Putamen (tissue), 1 donor: ENCODE measurements around the gene RADIL.
"Not testable (repeated sequence)": the region's sequence is repeated elsewhere in the genome, so short reads cannot be mapped to it uniquely, and the experiment has no call there.

ENCODE experiments used
- DNase-seq: peaks from one replicate; pipeline ENCODE4 v3.0.0-alpha.2; 2016; ENCODE audit warnings: low spot score

RADIL gene

DNA sequence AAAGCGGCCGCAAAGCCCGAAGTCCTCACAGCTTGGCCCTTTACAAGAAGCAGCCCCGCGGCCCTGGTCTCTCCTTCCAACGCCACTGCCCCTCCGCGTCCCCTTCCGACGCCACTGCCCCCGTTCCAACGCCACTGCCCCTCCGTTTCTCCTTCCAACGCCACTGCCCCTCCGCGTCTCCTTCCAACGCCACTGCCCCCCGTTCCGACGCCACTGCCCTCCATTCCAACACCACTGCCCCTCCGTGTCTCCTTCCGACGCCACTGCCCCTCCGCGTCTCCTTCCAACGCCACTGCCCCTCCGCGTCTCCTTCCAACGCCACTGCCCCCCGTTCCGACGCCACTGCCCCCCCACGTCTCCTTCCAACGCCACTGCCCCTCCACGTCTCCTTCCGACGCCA is 75.0 kb downstream of the RADIL start:
- no peak for DNase-seq

GRCh38 chr7:4808026-4808425 is 75.5 kb downstream of the RADIL start:
- no peak for DNase-seq

DNA sequence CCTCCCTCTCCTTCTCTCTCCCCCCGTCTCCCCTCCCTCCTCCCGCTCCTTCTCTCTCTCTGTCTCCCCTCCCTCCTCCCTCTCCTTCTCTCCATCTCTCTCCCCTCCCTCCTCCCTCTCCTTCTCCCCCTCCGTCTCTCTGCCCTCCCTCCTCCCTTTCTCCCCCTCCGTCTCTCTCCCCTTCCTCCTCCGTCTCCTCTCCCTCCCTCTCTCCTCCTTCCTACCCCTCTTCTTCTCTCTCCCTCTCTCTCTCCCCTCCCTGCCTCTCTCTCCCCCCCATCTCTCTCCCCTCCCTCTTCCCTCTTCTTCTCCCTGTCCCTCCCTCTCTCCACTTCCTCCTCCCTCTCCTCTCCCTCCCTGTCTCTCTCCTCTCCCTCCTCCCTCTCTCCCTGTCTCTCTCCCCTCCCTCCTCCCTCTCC is 75.9 kb downstream of the RADIL start:
- DNase-seq = no peak

GRCh38 chr7:4806983-4807597 is 76.4 kb downstream of the RADIL start:
- DNase-seq = no peak

- no peak for DNase-seq
Measured at GRCh38 chr7:4805984-4806300, 77.6 kb downstream of the RADIL start.

DNA sequence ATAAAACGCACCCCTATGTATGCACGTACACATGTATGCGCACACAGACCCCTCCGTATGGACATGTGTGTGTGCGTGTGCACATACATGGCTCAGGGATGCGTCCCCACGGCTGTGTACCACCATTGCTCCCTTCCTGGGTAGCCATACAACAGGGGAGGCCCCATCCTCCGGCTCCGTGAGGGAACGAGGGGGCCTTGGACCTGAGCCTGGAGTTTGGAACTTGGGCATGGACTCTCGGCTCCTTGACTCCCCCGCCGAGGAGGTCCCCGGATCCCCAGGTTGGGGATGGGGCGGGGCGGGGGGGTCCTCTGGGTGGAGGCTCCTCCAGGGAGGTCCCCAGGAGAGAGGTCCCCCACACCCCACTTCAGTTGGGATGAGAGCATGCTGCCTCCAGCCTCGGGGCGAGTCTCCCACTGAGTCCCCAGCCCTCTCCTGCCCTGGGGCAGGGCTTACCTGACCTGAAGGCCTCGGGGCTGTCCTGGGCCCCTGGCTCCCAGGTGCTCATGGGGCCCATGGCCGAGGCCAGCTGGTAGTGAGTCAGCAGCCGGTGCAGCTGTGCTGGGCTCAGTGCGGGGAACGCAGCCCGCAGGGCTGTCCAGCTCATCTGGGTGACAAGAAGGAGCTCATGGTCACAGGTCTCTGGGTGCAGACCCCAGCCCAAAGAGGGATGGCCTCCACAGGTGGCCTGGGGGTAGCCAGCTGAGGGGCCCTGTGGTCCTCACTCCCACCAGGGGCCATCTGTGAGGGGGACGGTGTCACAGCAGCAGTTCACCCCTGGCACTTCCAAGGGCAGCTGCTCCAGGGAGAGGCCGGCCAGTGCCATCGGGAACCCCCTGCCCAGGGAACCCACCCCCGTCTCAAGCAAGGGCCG is 78.2 kb downstream of the RADIL start:
- DNase-seq = no peak

DNA sequence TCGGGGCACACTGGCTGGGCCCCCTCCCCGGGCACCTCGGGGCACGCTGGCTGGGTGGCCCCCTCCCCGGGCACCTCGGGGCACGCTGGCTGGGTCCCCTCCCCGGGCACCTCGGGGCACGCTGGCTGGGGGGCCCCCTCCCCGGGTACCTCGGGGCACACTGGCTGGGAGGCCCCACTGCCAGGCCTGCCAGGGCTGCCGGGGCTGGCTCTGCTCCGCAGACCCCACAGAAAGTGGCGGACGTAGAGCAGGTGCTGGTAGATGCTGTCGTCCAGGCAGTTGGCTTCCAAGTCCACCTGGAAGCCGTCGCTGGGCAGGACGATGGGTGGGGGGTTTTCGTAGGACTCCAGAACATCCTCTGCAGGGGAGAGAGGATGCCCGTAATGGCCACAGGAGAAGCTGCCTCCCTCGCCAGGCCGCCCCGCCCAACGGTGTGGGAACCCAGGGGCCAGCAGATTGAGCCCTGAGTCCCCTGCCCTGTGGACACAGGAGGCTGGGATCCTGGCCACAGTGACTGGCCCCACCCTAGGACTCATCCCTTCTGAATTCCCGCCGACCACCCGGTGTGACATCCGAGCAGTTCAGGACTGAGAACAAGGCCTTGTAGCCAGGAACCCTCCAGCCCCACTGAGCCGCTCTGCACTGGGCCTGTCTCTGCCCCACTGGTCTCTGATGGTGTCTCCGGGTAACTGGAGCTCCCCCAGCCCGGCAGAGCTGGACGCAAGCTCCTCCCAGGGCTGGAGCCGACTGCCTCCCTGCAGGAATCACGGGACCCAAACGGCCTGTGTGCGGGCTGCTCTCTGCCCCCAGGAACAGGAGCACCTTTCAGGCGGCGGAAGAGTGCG is 79.9 kb downstream of the RADIL start:
- DNase-seq = no peak

DNA sequence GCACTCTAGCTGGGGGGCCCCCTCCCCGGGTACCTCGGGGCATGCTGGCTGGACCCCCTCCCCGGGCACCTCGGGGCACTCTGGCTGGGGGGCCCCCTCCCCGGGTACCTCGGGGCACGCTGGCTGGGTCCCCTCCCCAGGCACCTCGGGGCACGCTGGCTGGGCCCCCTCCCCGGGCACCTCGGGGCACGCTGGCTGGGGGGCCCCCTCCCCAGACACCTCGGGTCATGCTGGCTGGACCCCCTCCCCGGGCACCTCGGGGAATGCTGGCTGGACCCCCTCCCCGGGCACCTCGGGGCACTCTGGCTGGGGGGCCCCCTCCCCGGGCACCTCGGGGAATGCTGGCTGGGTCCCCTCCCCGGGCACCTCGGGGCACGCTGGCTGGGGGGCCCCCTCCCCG is 80.9 kb downstream of the RADIL start:
- not testable (repeated sequence) for DNase-seq

DNA sequence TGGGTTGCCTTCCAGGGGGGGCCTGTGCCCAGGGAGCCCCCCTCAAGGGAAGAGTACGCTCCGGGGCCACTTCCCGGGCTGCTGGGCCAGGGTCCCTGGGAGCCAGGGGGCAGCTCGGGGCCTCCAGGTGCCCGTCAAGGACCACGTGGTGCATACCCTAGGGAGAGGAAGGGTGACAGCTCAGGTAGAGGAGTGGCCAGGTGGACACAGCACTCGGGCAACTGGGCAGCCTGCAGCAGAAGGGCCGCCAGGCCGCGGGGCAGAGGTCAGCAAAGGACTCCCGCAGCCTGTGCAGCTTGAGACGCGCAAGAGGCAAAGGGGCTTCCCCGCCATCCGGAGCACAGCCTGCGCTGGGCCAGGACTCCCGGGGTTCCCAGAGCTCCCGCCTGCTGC is 81.7 kb downstream of the RADIL start:
- no peak for DNase-seq

GRCh38 chr7:4800926-4801838 is 82.3 kb downstream of the RADIL start:
- no peak for DNase-seq

- no peak for DNase-seq
Measured at GRCh38 chr7:4800487-4800886, 83.0 kb downstream of the RADIL start.

DNA sequence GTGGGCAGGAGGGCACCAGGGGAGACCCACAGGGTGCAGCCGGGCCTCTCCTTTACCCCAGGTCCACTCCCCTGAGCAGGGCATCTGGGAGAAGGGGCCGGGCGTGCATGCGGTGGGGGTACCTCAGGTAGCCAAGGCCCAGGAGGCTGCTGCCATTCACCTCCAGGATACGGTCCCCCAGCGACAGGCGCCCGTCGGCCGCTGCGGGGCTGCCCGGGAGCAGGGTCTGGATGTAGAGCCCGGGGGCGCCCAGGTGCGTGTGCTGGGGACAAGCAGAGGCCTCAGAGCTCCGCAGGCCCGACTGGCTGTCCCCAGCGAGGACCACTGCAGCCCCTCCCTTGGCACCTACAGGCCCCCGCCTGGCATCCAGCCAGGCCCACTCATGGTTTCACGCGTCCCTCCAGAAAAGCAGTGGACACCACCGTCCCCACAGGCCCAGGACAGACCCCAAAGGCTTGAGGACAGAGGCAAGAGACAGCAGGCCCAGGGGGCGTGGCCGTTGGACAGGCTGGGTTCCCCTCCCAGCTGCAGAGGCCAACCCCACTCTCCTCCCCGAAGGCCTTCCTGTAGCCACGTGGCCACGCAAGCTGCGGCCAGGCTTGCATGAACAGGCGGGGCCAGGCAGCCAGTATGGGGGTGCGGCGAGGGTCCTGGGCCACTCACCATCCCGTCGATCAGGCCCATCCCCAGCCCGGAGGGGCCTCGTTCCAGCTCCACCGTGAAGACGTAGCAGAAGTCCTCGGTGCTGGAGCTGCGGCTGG is 83.8 kb downstream of the RADIL start:
- no peak for DNase-seq

GRCh38 chr7:4798706-4799235 is 84.7 kb downstream of the RADIL start:
- no peak for DNase-seq

DNA sequence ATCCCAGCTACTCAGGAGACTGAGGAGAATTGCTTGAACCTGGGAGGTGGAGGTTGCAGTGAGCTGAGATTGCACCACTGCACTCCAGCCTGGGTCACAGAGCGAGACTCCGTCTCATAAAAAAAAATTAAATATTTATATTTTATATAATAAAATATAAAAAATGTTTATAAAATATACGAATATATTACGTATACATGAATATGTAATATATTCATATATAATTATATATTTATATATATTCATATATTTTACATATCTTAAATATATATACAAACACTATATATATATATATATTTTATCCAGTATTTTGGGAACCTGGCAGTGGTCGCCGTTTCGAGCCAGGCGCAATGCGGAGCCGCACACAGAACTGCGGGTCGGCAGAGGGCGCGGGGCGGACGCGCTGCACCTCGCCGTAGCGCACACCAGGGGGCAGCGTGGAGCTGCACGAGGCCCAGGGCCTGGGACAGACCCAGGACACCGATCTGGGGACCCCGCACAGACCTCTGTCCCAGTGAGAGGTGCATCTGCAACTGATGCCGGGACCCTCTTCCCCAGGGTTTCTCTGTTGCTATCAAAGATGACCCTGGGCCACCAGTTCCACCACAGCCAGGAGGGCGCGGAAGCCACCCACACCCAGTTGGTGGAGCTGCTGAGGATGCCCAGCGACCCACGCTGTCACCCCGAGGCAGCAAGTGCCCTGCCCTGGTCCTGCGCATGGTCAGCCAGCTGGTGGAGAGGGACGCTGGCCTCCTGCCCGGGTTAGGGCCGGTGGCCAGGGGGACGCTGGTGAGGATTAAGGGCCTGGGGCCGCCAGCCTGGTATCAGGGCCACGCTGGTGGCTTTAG is 85.4 kb downstream of the RADIL start:
- DNase-seq = no peak

GRCh38 chr7:4796453-4796852 is 87.1 kb downstream of the RADIL start:
- peak; percentile 66 for DNase-seq

DNA sequence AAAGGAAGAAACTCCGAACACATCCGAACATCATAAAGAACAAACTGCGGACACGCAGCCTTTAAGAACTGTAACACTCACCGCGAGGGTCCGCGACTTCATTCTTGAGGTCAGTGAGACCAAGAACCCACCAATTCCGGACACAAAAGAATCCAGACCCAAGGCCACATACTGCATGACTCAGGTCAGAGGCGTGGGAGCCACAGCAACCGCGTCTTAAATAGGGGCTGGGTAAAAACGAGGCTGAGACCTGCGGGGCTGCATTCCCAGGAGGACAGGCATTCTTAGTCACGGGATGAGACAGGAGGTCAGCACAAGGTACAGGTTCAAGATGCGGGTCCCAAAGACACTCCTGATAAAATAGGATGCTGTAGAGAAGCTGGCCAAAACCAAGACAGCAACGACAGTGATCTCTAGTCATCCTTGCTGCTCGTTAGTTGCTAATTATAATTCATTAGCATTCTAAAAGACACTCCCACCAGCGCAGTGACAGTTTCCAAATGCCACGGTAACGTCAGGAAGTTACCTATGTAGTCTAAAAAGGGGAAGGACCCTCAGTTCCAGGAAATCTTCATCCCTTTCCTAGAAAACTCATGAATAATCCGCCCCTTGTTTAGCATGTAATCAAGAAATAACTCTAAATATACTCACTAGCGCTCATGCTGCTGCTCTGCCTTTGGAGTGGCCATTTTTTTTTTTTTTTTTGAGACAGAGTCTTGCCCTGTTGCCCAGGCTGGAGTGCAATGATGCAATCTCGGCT is 88.7 kb downstream of the RADIL start:
- no peak for DNase-seq

- DNase-seq = not testable (repeated sequence)
Measured at GRCh38 chr7:4794171-4794570, 89.3 kb downstream of the RADIL start.

GRCh38 chr7:4793385-4793993 is 90.0 kb downstream of the RADIL start:
- DNase-seq = not testable (repeated sequence)
